ENCODE results near the gene ELMO1. TPM values are rescaled to one million over a fixed set of nuclear protein-coding genes. Genes with fewer than 3 reads are reported as not detected.

The ELMO1 gene
- total and polyA plus RNA-seq, 2 experiments from 2014 or later, result 6.5 to 24.9 TPM

DNA sequence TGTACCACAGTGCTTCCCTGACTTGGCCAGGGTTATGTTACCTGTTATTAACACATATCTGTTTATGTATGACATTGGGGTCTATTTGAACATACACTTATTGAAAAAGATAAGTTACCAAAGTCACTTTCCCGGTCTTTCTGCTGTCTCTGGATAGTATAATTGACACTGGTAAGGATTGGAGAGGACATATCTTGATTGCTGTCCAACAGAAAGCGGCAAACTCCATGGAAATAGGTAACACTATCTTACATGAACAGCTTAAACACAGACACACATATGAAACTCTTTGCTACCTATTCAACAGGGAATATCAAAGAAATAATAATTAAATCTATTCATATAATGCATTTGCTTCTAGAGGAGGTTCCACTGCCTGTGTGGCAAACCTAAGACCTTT, 441.9 kb downstream of the ELMO1 start:
- Histone ChIP-seq H3K4me3 (no peak overlapping the region), H3K27ac (ENCODE audit: low read depth) (no peak overlapping the region), H3K4me1 (ENCODE audit: insufficient read depth) (no peaks in the 10 kb centered on the region), H3K36me3 (ENCODE audit: insufficient read depth) (no peaks in the 10 kb centered on the region), H3K4me2 (no peak overlapping the region), H4K20me1 (replicated peaks; ENCODE audit: insufficient read depth) (no peaks in the 10 kb centered on the region), H3K79me2 (replicated peaks; ENCODE audit: insufficient read depth) (no peaks in the 10 kb centered on the region), H3K27me3 (ENCODE audit: insufficient read depth) (no peaks in the 10 kb centered on the region), H3K9me2 (ENCODE audit: insufficient read depth) (peaks cover 13% of the 10 kb centered on the region; the same call in 1 of the 2 replicates), H3F3A (replicated peaks; ENCODE audit: low read depth) (no peaks in the 10 kb centered on the region), H2AFZ (no peak overlapping the region)
- Mint-ChIP-seq H3K27me3 (ENCODE audit: insufficient read depth, low read depth, poor library complexity) (peaks cover 2% of the 10 kb centered on the region), H3K4me1 (peaks cover 11% of the 10 kb centered on the region; the same call in 2 of the 3 replicates), H3K36me3 (ENCODE audit: low read depth) (peaks cover under 1% of the 10 kb centered on the region; the same call in 1 of the 3 replicates), H3K4me3 (no peak overlapping the region), H3K27ac (no peak overlapping the region), H3K9me3 (no peaks in the 10 kb centered on the region; the same call in 2 of the 3 replicates)
- TF ChIP-seq, protein P1, sequence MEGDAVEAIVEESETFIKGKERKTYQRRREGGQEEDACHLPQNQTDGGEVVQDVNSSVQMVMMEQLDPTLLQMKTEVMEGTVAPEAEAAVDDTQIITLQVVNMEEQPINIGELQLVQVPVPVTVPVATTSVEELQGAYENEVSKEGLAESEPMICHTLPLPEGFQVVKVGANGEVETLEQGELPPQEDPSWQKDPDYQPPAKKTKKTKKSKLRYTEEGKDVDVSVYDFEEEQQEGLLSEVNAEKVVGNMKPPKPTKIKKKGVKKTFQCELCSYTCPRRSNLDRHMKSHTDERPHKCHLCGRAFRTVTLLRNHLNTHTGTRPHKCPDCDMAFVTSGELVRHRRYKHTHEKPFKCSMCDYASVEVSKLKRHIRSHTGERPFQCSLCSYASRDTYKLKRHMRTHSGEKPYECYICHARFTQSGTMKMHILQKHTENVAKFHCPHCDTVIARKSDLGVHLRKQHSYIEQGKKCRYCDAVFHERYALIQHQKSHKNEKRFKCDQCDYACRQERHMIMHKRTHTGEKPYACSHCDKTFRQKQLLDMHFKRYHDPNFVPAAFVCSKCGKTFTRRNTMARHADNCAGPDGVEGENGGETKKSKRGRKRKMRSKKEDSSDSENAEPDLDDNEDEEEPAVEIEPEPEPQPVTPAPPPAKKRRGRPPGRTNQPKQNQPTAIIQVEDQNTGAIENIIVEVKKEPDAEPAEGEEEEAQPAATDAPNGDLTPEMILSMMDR (conservative IDR thresholded peaks at IDR 0.05; ENCODE audit: low read depth in 2 of 2), result no peak
- no peak for TF ChIP-seq CREB1 (CRISPR knock-in tag; IDR thresholded peaks at IDR 0.05; ENCODE audit: low read depth)
- TF ChIP-seq, protein P2, sequence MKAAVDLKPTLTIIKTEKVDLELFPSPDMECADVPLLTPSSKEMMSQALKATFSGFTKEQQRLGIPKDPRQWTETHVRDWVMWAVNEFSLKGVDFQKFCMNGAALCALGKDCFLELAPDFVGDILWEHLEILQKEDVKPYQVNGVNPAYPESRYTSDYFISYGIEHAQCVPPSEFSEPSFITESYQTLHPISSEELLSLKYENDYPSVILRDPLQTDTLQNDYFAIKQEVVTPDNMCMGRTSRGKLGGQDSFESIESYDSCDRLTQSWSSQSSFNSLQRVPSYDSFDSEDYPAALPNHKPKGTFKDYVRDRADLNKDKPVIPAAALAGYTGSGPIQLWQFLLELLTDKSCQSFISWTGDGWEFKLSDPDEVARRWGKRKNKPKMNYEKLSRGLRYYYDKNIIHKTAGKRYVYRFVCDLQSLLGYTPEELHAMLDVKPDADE (IDR thresholded peaks at IDR 0.05), result no peak
- no peak for TF ChIP-seq NANOG (IDR thresholded peaks at IDR 0.05; ENCODE audit: borderline replicate concordance)
- ATAC-seq, result no peak
- no peak for DNase-seq (ENCODE audit: low spot score)

DNA sequence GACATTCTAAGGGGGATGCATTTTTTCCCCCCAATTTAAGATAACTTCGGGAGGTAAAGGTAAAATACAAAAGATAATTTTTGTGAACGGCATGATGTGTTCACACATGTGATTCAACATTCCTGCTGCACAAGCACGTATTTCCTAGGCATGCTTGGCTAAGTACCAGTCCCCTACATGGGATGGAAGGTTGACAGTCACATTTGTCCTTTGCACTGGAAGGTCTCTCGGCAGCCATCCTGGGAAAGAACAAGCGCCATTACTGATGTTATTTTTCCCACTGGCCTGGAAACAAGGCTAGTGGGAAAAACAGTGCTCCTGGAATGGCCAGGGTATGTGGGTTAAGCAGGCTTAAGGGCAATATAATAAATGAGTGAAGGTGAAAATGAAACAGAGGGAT, 448.2 kb downstream of the ELMO1 start:
- Mint-ChIP-seq H3K36me3 (ENCODE audit: low read depth) (peaks cover 5% of the 10 kb centered on the region; the same call in 2 of the 3 replicates), H3K4me1 (no peaks in the 10 kb centered on the region; the same call in 2 of the 3 replicates), H3K27me3 (ENCODE audit: insufficient read depth, low read depth, poor library complexity) (no peaks in the 10 kb centered on the region), H3K4me3 (no peak overlapping the region), H3K27ac (no peak overlapping the region), H3K9me3 (peaks cover 4% of the 10 kb centered on the region; the same call in 2 of the 3 replicates)
- Histone ChIP-seq H2AFZ (no peak overlapping the region), H3K27ac (ENCODE audit: low read depth) (no peak overlapping the region), H3K9me2 (ENCODE audit: insufficient read depth) (peaks cover 13% of the 10 kb centered on the region; the same call in 1 of the 2 replicates), H3K4me3 (no peak overlapping the region), H3K27me3 (ENCODE audit: insufficient read depth) (no peaks in the 10 kb centered on the region), H3K79me2 (replicated peaks; ENCODE audit: insufficient read depth) (no peaks in the 10 kb centered on the region), H3F3A (replicated peaks; ENCODE audit: low read depth) (no peaks in the 10 kb centered on the region), H3K4me1 (ENCODE audit: insufficient read depth) (no peaks in the 10 kb centered on the region), H4K20me1 (replicated peaks; ENCODE audit: insufficient read depth) (no peaks in the 10 kb centered on the region), H3K36me3 (ENCODE audit: insufficient read depth) (no peaks in the 10 kb centered on the region), H3K4me2 (no peak overlapping the region)
- DNase-seq (ENCODE audit: low spot score) (no peak), ATAC-seq (no peak)
- TF ChIP-seq, protein P1 (conservative IDR thresholded peaks at IDR 0.05; ENCODE audit: low read depth in 2 of 2), result no peak
- TF ChIP-seq ZNF331 (CRISPR knock-in tag; IDR thresholded peaks at IDR 0.05; ENCODE audit: low read depth) (no peak), EZH2phosphoT487 (IDR thresholded peaks at IDR 0.05; ENCODE audit: unreplicated experiment) (no peak)

Data from GM23338 (cell line).